ENCODE measurements around the gene SGO2. TPM values are rescaled to one million over a fixed set of nuclear protein-coding genes. Genes with fewer than 3 reads are reported as not detected.

The SGO2 gene
- total and polyA plus RNA-seq, 10 of the 15 experiments (the other 5 are each of a cell fraction or from before 2014, with no cell fraction given), result 15.8 to 55.2 (median 24.3) TPM

DNA sequence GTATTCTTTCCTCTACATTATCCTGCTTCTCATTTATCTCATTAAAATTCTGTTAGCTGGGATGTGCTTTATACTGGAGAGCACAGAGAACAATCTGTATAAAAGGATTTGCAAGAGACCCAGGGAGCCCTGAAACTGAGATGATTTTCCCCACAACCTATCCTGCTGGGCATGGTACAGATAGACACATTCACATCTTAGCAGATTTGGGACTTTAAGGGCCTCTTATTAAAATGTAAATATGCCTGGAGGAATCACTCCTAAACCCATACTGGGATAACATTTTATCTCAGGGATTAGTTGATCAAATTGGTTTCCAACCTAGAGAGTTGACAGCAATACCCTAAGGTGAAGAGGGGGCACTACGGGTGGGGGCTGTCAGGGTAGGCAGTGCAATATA lies 105.3 kb downstream of the SGO2 start:
- Histone ChIP-seq H3K27ac (ENCODE audit: control insufficient read depth, insufficient read depth) (no peak overlapping the region), H4K20me1 (ENCODE audit: control insufficient read depth, insufficient read depth) (no peaks in the 10 kb centered on the region), H3K9me3 (replicated peaks; ENCODE audit: control insufficient read depth, insufficient read depth, low read length) (no peaks in the 10 kb centered on the region), H2AFZ (ENCODE audit: control insufficient read depth, low read depth, low read length) (no peak overlapping the region), H3K79me2 (ENCODE audit: control insufficient read depth, insufficient read depth, low read length) (no peaks in the 10 kb centered on the region), H3K4me2 (ENCODE audit: control insufficient read depth, insufficient read depth) (no peak overlapping the region), H3K36me3 (ENCODE audit: control insufficient read depth in 2 of 2, insufficient read depth in 2 of 2, low read length in 1 of 2) (no peaks in the 10 kb centered on the region), H3K9ac (ENCODE audit: control insufficient read depth, insufficient read depth, low read length) (no peak overlapping the region), H3K27me3 (replicated peaks in 1 of 2; ENCODE audit: control insufficient read depth in 2 of 2, insufficient read depth in 2 of 2, low read length in 1 of 2) (no peaks in the 10 kb centered on the region; a peak in 1 of 4 replicates), H3K4me1 (ENCODE audit: control insufficient read depth, insufficient read depth, low read length) (no peaks in the 10 kb centered on the region), H3K4me3 (no peak overlapping the region)
- ChIA-PET POLR2A (no interaction called here), RAD21 (ENCODE audit: unreplicated experiment) (no interaction called here), SMC1A (ENCODE audit: uncharacterized antibody, unreplicated experiment) (interaction anchor here (0.7 to 1.4 kb wide), 3 partner anchors 44 to 146 kb away, joined by 3 read pairs; no protein-coding TSS in a partner anchor), CTCF (interaction anchor here (1.1 kb wide), 1 partner anchor 652 kb away, joined by 3 read pairs; no protein-coding TSS in a partner anchor)
- intact Hi-C loops (cut with micrococcal nuclease; ENCODE audit: unreplicated experiment) (no loop called here), in situ Hi-C loops (cut with MboI) (no loop called here)
- 78% methylated on average over 1 of the region's 1 CpG for WGBS (ENCODE audit: insufficient coverage, insufficient replicate concordance, low lambda C conversion rate, missing lambda C conversion rate)
- ATAC-seq (no peak), DNase-seq (ENCODE audit: low read depth, low spot score) (no peak), FAIRE-seq (no peak)
- no TSS peak for BruUV-seq (replicated peaks)
- TF ChIP-seq CBX3 (IDR thresholded peaks at IDR 0.05; ENCODE audit: borderline replicate concordance, low read depth), result no peak
- TF ChIP-seq SUZ12 (IDR thresholded peaks at IDR 0.05; ENCODE audit: unreplicated experiment), result no peak
- no peak for TF ChIP-seq CREM (IDR thresholded peaks at IDR 0.05; ENCODE audit: low read depth)
- TF ChIP-seq, protein P1, sequence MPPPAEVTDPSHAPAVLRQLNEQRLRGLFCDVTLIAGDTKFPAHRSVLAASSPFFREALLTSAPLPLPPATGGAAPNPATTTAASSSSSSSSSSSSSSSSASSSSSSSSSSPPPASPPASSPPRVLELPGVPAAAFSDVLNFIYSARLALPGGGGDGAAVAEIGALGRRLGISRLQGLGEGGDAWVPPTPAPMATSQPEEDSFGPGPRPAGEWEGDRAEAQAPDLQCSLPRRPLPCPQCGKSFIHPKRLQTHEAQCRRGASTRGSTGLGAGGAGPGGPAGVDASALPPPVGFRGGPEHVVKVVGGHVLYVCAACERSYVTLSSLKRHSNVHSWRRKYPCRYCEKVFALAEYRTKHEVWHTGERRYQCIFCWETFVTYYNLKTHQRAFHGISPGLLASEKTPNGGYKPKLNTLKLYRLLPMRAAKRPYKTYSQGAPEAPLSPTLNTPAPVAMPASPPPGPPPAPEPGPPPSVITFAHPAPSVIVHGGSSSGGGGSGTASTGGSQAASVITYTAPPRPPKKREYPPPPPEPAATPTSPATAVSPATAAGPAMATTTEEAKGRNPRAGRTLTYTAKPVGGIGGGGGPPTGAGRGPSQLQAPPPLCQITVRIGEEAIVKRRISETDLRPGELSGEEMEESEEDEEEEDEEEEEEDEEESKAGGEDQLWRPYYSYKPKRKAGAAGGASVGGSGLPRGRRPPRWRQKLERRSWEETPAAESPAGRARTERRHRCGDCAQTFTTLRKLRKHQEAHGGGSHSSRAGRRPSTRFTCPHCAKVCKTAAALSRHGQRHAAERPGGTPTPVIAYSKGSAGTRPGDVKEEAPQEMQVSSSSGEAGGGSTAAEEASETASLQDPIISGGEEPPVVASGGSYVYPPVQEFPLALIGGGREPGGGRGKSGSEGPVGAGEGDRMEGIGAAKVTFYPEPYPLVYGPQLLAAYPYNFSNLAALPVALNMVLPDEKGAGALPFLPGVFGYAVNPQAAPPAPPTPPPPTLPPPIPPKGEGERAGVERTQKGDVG (CRISPR knock-in tag; IDR thresholded peaks at IDR 0.05), result no peak

Other genes starting within 250 kb of the SGO2 start
- gene SPATS2L, start 219.5 kb upstream of the SGO2 start, total RNA-seq (2014; rRNA removed), result 18.9 and 19.7 TPM in 2 replicates
- gene SPATS2L, start 219.5 kb upstream of the SGO2 start, total RNA-seq (2014; rRNA removed; fragmentation: Illumina TruSeq; extraction: Trizol), result 18.0 and 21.3 TPM in 2 replicates
- gene SPATS2L, start 219.5 kb upstream of the SGO2 start, total RNA-seq (2021), result 24.7 and 27.2 TPM in 2 replicates
- 16.3 and 21.4 TPM in 2 replicates for gene SPATS2L, start 219.5 kb upstream of the SGO2 start, polyA plus RNA-seq (2011; rRNA removed)
- gene SPATS2L, start 219.5 kb upstream of the SGO2 start, polyA plus RNA-seq (2014; fragmentation: Illumina TruSeq; extraction: Trizol), result 27.0 and 30.0 TPM in 2 replicates
- 1 to 10 TPM; 5.2 to 8.0 TPM for gene SPATS2L, start 219.5 kb upstream of the SGO2 start, polyA plus RNA-seq (2014; fragmentation: Nextera tagmentation; extraction: Ambion mirVana)
- 26.3 and 27.6 TPM in 2 replicates for gene SPATS2L, start 219.5 kb upstream of the SGO2 start, polyA plus RNA-seq (2014; rRNA removed)
- gene SPATS2L, start 219.5 kb upstream of the SGO2 start, polyA plus RNA-seq (2016; fragmentation: Nextera tagmentation; extraction: Ambion mirVana), result 10 to 100 TPM; 16.3 to 22.0 TPM
- 14.9 and 19.3 TPM in 2 replicates for gene KCTD18, start 16.1 kb upstream of the SGO2 start, total RNA-seq (2014; rRNA removed)
- 16.3 and 16.9 TPM in 2 replicates for gene KCTD18, start 16.1 kb upstream of the SGO2 start, total RNA-seq (2014; rRNA removed; fragmentation: Illumina TruSeq; extraction: Trizol)
- 12.3 and 14.2 TPM in 2 replicates for gene KCTD18, start 16.1 kb upstream of the SGO2 start, total RNA-seq (2021)
- 8.7 and 10.3 TPM in 2 replicates for gene KCTD18, start 16.1 kb upstream of the SGO2 start, polyA plus RNA-seq (2011; rRNA removed)
- 12.7 and 16.8 TPM in 2 replicates for gene KCTD18, start 16.1 kb upstream of the SGO2 start, polyA plus RNA-seq (2014; fragmentation: Illumina TruSeq; extraction: Trizol)
- 1 to 10 TPM; 1.4 to 3.7 TPM for gene KCTD18, start 16.1 kb upstream of the SGO2 start, polyA plus RNA-seq (2014; fragmentation: Nextera tagmentation; extraction: Ambion mirVana)
- gene KCTD18, start 16.1 kb upstream of the SGO2 start, polyA plus RNA-seq (2014; rRNA removed), result 10.8 and 11.5 TPM in 2 replicates
- 10 to 100 TPM; 13.5 to 13.9 TPM for gene KCTD18, start 16.1 kb upstream of the SGO2 start, polyA plus RNA-seq (2016; fragmentation: Nextera tagmentation; extraction: Ambion mirVana)
- 0.05 and 0.34 TPM in 2 replicates for gene AOX1, start 59.8 kb downstream of the SGO2 start, total RNA-seq (2014; rRNA removed)
- gene AOX1, start 59.8 kb downstream of the SGO2 start, total RNA-seq (2014; rRNA removed; fragmentation: Illumina TruSeq; extraction: Trizol), result not detected in 2 replicates
- gene AOX1, start 59.8 kb downstream of the SGO2 start, total RNA-seq (2021), result 0.56 and 0.80 TPM in 2 replicates
- 0.03 TPM in 1 of 2 replicates, not detected in the other for gene AOX1, start 59.8 kb downstream of the SGO2 start, polyA plus RNA-seq (2011; rRNA removed)
- not detected in 2 replicates for gene AOX1, start 59.8 kb downstream of the SGO2 start, polyA plus RNA-seq (2014; fragmentation: Illumina TruSeq; extraction: Trizol)
- gene AOX1, start 59.8 kb downstream of the SGO2 start, polyA plus RNA-seq (2014; fragmentation: Nextera tagmentation; extraction: Ambion mirVana), result not detected
- gene AOX1, start 59.8 kb downstream of the SGO2 start, polyA plus RNA-seq (2014; rRNA removed), result 0.04 TPM in 1 of 2 replicates, not detected in the other
- gene AOX1, start 59.8 kb downstream of the SGO2 start, polyA plus RNA-seq (2016; fragmentation: Nextera tagmentation; extraction: Ambion mirVana), result not detected

All from GM12878 (cell line).